ENCODE data around the gene KRTAP8-1.

DNA sequence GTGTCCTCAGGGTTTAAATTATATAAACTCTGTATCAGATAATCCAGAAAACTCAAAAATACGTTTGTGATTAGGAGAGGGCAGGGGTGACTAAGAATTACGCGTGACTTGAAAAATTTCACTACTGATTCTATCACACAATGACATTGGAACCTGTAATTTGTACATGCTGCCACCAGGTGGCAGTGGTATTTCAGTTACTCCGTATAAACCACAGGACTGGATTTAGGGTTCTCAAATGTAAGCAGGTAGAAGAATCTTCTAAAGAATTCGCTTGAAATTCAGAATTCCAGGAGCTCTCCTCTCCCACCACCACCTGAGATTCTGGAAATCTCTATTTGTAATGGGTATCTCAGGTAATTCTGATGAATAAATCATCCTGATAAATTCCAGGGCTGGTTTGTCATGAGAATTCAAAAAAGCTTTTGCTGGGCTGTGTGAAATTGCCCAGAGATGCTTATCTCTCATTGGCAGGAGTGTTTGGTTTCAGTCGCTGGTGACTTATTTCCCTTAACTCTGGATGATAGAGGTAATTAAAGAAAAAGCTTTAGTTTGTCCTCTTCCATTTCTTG, 18.2 kb upstream of the KRTAP8-1 start:
- TF ChIP-seq, protein P1, sequence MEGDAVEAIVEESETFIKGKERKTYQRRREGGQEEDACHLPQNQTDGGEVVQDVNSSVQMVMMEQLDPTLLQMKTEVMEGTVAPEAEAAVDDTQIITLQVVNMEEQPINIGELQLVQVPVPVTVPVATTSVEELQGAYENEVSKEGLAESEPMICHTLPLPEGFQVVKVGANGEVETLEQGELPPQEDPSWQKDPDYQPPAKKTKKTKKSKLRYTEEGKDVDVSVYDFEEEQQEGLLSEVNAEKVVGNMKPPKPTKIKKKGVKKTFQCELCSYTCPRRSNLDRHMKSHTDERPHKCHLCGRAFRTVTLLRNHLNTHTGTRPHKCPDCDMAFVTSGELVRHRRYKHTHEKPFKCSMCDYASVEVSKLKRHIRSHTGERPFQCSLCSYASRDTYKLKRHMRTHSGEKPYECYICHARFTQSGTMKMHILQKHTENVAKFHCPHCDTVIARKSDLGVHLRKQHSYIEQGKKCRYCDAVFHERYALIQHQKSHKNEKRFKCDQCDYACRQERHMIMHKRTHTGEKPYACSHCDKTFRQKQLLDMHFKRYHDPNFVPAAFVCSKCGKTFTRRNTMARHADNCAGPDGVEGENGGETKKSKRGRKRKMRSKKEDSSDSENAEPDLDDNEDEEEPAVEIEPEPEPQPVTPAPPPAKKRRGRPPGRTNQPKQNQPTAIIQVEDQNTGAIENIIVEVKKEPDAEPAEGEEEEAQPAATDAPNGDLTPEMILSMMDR (IDR thresholded peaks at IDR 0.05) = peak; percentile 86
- TF ChIP-seq JUN (CRISPR knock-in tag; IDR thresholded peaks at IDR 0.05) (no peak), NR1H2 (CRISPR knock-in tag; IDR thresholded peaks at IDR 0.05) (no peak), SMAD4 (CRISPR knock-in tag; IDR thresholded peaks at IDR 0.05) (no peak), GTF2I (CRISPR knock-in tag; conservative IDR thresholded peaks at IDR 0.05) (no peak), NR3C1 (CRISPR knock-in tag; conservative IDR thresholded peaks at IDR 0.05; ENCODE audit: low read depth) (no peak), TEAD1 (CRISPR knock-in tag; IDR thresholded peaks at IDR 0.05) (no peak)
- TF ChIP-seq, protein P2, sequence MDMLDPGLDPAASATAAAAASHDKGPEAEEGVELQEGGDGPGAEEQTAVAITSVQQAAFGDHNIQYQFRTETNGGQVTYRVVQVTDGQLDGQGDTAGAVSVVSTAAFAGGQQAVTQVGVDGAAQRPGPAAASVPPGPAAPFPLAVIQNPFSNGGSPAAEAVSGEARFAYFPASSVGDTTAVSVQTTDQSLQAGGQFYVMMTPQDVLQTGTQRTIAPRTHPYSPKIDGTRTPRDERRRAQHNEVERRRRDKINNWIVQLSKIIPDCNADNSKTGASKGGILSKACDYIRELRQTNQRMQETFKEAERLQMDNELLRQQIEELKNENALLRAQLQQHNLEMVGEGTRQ (CRISPR knock-in tag; IDR thresholded peaks at IDR 0.05) = no peak
- TF ChIP-seq, protein P3, sequence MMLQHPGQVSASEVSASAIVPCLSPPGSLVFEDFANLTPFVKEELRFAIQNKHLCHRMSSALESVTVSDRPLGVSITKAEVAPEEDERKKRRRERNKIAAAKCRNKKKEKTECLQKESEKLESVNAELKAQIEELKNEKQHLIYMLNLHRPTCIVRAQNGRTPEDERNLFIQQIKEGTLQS (CRISPR knock-in tag; conservative IDR thresholded peaks at IDR 0.05) = no peak
- TF ChIP-seq, protein P4, sequence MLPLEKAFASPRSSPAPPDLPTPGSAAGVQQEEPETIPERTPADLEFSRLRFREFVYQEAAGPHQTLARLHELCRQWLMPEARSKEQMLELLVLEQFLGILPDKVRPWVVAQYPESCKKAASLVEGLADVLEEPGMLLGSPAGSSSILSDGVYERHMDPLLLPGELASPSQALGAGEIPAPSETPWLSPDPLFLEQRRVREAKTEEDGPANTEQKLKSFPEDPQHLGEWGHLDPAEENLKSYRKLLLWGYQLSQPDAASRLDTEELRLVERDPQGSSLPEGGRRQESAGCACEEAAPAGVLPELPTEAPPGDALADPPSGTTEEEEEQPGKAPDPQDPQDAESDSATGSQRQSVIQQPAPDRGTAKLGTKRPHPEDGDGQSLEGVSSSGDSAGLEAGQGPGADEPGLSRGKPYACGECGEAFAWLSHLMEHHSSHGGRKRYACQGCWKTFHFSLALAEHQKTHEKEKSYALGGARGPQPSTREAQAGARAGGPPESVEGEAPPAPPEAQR (CRISPR knock-in tag; IDR thresholded peaks at IDR 0.05) = no peak
- TF ChIP-seq, protein P5, sequence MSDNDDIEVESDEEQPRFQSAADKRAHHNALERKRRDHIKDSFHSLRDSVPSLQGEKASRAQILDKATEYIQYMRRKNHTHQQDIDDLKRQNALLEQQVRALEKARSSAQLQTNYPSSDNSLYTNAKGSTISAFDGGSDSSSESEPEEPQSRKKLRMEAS (CRISPR knock-in tag; IDR thresholded peaks at IDR 0.05) = no peak

All from WTC11 (cell line).